IMR-90 (cell line): Measurements from ENCODE around the gene IQCK. TPM values are rescaled to one million over a fixed set of nuclear protein-coding genes. Genes with fewer than 3 reads are reported as not detected.

ENCODE experiments used
- ATAC-seq: fragments of 200-7000 bp; cut with Tn5 transposase; 2 replicates; pipeline ENCODE4 v1.9.1; 2020; ENCODE audit warnings: low read depth, mild to moderate bottlenecking, moderate library complexity
- BruUV-seq: library from RNA; stranded (reverse); fragments of 400-500 nt; replicated peaks from 2 replicates; lab custom pipeline; 2021; lab: Mats Ljungman, UMichigan
- CTCF ChIA-PET: fragments of 300-600 bp; formaldehyde crosslinking; extraction: SDS; loops from one replicate; lab custom pipeline; 2021; ENCODE audit warnings: antibody characterized with exemption; lab: Yijun Ruan, JAX
- POLR2A ChIA-PET: fragments of 300-600 bp; sonication (Branson Sonifier 250); formaldehyde crosslinking; loops from one replicate; lab custom pipeline; 2022; ENCODE audit warnings: antibody characterized with exemption; ENCODE audit not compliant: unreplicated experiment; lab: Charles Lee
- DNase-seq: peaks from one replicate; pipeline ENCODE4 v3.0.0; 2013
- H2AFZ ChIP-seq: replicated peaks from 2 replicates; pipeline ENCODE3; 2013; ENCODE audit warnings: low read length, mild to moderate bottlenecking; ENCODE audit not compliant: poor library complexity
- H2AK5ac ChIP-seq: 2 replicates; pipeline ENCODE4 v1.6.1; 2013; ENCODE audit warnings: low read depth, low read length, inconsistent platforms
- H2AK9ac ChIP-seq: replicated peaks from 2 replicates; pipeline ENCODE3; 2013; ENCODE audit warnings: mild to moderate bottlenecking, low read depth, low read length, moderate library complexity; ENCODE audit not compliant: poor library complexity
- H2BK120ac ChIP-seq: 2 replicates; pipeline ENCODE4 v1.6.1; 2013; ENCODE audit warnings: low read depth, low read length, inconsistent platforms
- H2BK15ac ChIP-seq: 3 replicates; pipeline ENCODE4 v1.6.1; 2013; ENCODE audit warnings: low read depth, low read length, inconsistent platforms
- H2BK20ac ChIP-seq: 2 replicates; pipeline ENCODE4 v1.6.1; 2013; ENCODE audit warnings: low read depth, mild to moderate bottlenecking, inconsistent platforms, low read length, moderate library complexity
- H2BK5ac ChIP-seq: 2 replicates; pipeline ENCODE4 v1.6.1; 2013; ENCODE audit warnings: mild to moderate bottlenecking, low read depth, low read length, inconsistent platforms; ENCODE audit not compliant: poor library complexity, severe bottlenecking
- H3K14ac ChIP-seq: replicated peaks from 2 replicates; pipeline ENCODE4 v1.6.1; 2013; ENCODE audit warnings: low read depth, low read length, inconsistent platforms
- H3K18ac ChIP-seq: 2 replicates; pipeline ENCODE4 v1.6.1; 2013; ENCODE audit warnings: low read depth, low read length, control low read depth
- H3K23ac ChIP-seq: 2 replicates; pipeline ENCODE4 v1.6.1; 2013; ENCODE audit warnings: low read depth, low read length, inconsistent platforms
- H3K27ac ChIP-seq: 2 replicates; pipeline ENCODE4 v1.5.1; 2013; ENCODE audit warnings: mild to moderate bottlenecking, control low read depth, low read length; ENCODE audit not compliant: insufficient read depth
- H3K27me3 ChIP-seq: 2 replicates; pipeline ENCODE4 v1.6.1; 2013; ENCODE audit warnings: low read length; ENCODE audit not compliant: control insufficient read depth, insufficient read depth
- H3K36me3 ChIP-seq: 2 replicates; pipeline ENCODE4 v1.6.1; 2013; ENCODE audit warnings: low read length, mixed read lengths; ENCODE audit not compliant: control insufficient read depth, insufficient read depth
- H3K4ac ChIP-seq: 2 replicates; pipeline ENCODE4 v1.6.1; 2013; ENCODE audit warnings: low read depth, low read length, inconsistent platforms
- H3K4me1 ChIP-seq: 2 replicates; pipeline ENCODE4 v1.6.1; 2013; ENCODE audit warnings: low read length, mixed read lengths; ENCODE audit not compliant: control insufficient read depth, insufficient read depth
- H3K4me2 ChIP-seq: 2 replicates; pipeline ENCODE4 v1.6.1; 2013; ENCODE audit warnings: low read depth, mild to moderate bottlenecking, control low read depth, low read length, moderate library complexity
- H3K4me3 ChIP-seq: 2 replicates; pipeline ENCODE4 v1.5.1; 2013; ENCODE audit warnings: low read depth, mild to moderate bottlenecking, control low read depth, low read length, moderate library complexity; ENCODE audit not compliant: insufficient read depth
- H3K56ac ChIP-seq: 2 replicates; pipeline ENCODE4 v1.6.1; 2013; ENCODE audit warnings: low read length, inconsistent platforms; ENCODE audit not compliant: insufficient read depth; ENCODE audit errors: extremely low read depth
- H3K79me1 ChIP-seq, 2 experiments: 2 replicates each; pipeline ENCODE4 v1.6.1; 2013; ENCODE audit warnings: low read length in 2 of 2, inconsistent platforms in 1 of 2, low read depth in 1 of 2
- H3K9ac ChIP-seq: 2 replicates; pipeline ENCODE4 v1.6.1; 2013; ENCODE audit warnings: low read depth, low read length, control low read depth
- H3K9me1 ChIP-seq: 2 replicates; pipeline ENCODE4 v1.6.1; 2013; ENCODE audit warnings: low read length, inconsistent platforms; ENCODE audit not compliant: insufficient read depth
- H3K9me3 ChIP-seq: 2 replicates; pipeline ENCODE4 v1.6.1; 2013; ENCODE audit warnings: low read length; ENCODE audit not compliant: control insufficient read depth, insufficient read depth
- H4K20me1 ChIP-seq: 2 replicates; pipeline ENCODE4 v1.6.1; 2013; ENCODE audit warnings: low read length, inconsistent platforms; ENCODE audit not compliant: insufficient read depth
- H4K5ac ChIP-seq: 2 replicates; pipeline ENCODE4 v1.6.1; 2013; ENCODE audit warnings: mild to moderate bottlenecking, low read depth, low read length, control low read depth
- H4K8ac ChIP-seq, 2 experiments: 2 replicates each; pipeline ENCODE4 v1.6.1; 2013; ENCODE audit warnings: low read depth in 2 of 2, low read length in 2 of 2, control low read depth in 1 of 2, inconsistent platforms in 1 of 2
- H4K91ac ChIP-seq: 2 replicates; pipeline ENCODE4 v1.6.1; 2013; ENCODE audit warnings: low read depth, low read length, inconsistent platforms; ENCODE audit not compliant: insufficient read depth
- BHLHE40 ChIP-seq: fragments of 150-350 bp; IDR thresholded peaks from 2 replicates; pipeline ENCODE4 v1.6.1; 2016; ENCODE audit warnings: mild to moderate bottlenecking, low read depth, low read length
- CEBPB ChIP-seq: IDR thresholded peaks from 2 replicates; pipeline ENCODE4 v1.6.1; 2012; ENCODE audit warnings: low read depth, low read length, improper control_type of control experiment
- CHD1 ChIP-seq: IDR thresholded peaks from 2 replicates; pipeline ENCODE4 v1.6.1; 2012; ENCODE audit warnings: low read depth, low read length, improper control_type of control experiment
- CTCF ChIP-seq: conservative IDR thresholded peaks from 2 replicates; pipeline ENCODE4 v1.5.1; 2012; ENCODE audit warnings: mild to moderate bottlenecking, low read depth, low read length, improper control_type of control experiment
- FOS ChIP-seq: fragments of 150-350 bp; IDR thresholded peaks from 2 replicates; pipeline ENCODE4 v1.6.1; 2016; ENCODE audit warnings: low read depth, low read length
- MAFK ChIP-seq: IDR thresholded peaks from 2 replicates; pipeline ENCODE4 v1.6.1; 2012; ENCODE audit warnings: low read depth, low read length, improper control_type of control experiment
- MXI1 ChIP-seq: IDR thresholded peaks from 2 replicates; pipeline ENCODE4 v1.6.1; 2012; ENCODE audit warnings: low read depth, mild to moderate bottlenecking, low read length, moderate library complexity, borderline replicate concordance
- POLR2A ChIP-seq: IDR thresholded peaks from 2 replicates; pipeline ENCODE4 v1.6.1; 2012; ENCODE audit warnings: mild to moderate bottlenecking, low read depth, low read length
- RAD21 ChIP-seq: IDR thresholded peaks from 2 replicates; pipeline ENCODE4 v1.6.1; 2012; ENCODE audit warnings: low read length, improper control_type of control experiment
- RCOR1 ChIP-seq: IDR thresholded peaks from 2 replicates; pipeline ENCODE4 v1.6.1; 2012; ENCODE audit warnings: mild to moderate bottlenecking, low read length, improper control_type of control experiment; ENCODE audit not compliant: insufficient replicate concordance
- RFX5 ChIP-seq: IDR thresholded peaks from 2 replicates; pipeline ENCODE4 v1.8.0; 2012; ENCODE audit warnings: low read depth, mild to moderate bottlenecking, low read length, moderate library complexity
- SMC3 ChIP-seq: fragments of 150-350 bp; IDR thresholded peaks from 2 replicates; pipeline ENCODE4 v1.6.1; 2016; ENCODE audit warnings: low read depth, mild to moderate bottlenecking, antibody characterized with exemption, low read length, moderate library complexity
- USF2 ChIP-seq: fragments of 150-350 bp; IDR thresholded peaks from 2 replicates; pipeline ENCODE4 v1.6.1; 2017; ENCODE audit warnings: mild to moderate bottlenecking, antibody characterized with exemption, low read length, low read depth
- WGBS, 2 experiments: methylation state at CpG; one replicate each; pipeline versions ENCODE4 v1.1.5 to v1.1.7; 2013; ENCODE audit warnings: missing lambda C conversion rate in 2 of 2; ENCODE audit not compliant: insufficient read length in 1 of 2; ENCODE audit errors: extremely low coverage in 2 of 2; 5-methylcytosine and 5-hydroxymethylcytosine counted together
- dilution Hi-C: fragments of 300-500 bp; cut with HindIII; formaldehyde crosslinking; loops from one replicate; pipeline ENCODE4 v1.14.3; 2018; ENCODE audit warnings: low sequenced_read_pairs; ENCODE audit not compliant: unreplicated experiment
- in situ Hi-C: fragments of 300-500 bp; cut with MboI; formaldehyde crosslinking; loops from 3 replicates; pipeline ENCODE4 v1.14.3; 2019; ENCODE audit warnings: low sequenced_read_pairs, inconsistent platforms, mixed read lengths
- intact Hi-C: fragments of 100-400 bp; cut with micrococcal nuclease; formaldehyde crosslinking; loops from 2 replicates; pipeline ENCODE4 v1.10.0; 2022
- polyA plus RNA-seq, 3 experiments: library from polyadenylated mRNA; depleted of rRNA; stranded (reverse); fragments of >200 nt; gene quantifications; 2 replicates each; pipeline ENCODE4 v1.2.3, GENCODE V29; 2012; ENCODE audit warnings: low replicate concordance in 1 of 3
- total RNA-seq: library from RNA; depleted of rRNA; stranded (reverse); fragments of >200 nt; gene quantifications from 2 replicates; pipeline ENCODE4 v1.2.3, GENCODE V29; 2012

IQCK gene
- total and polyA plus RNA-seq, 2 of the 4 experiments (the other 2 are of a cell fraction) = 4.1 to 5.4 TPM

GRCh38 chr16:19878757-19879156, 160.7 kb downstream of the IQCK start:
- no peak overlapping the region for H3K4me3 ChIP-seq

More at GRCh38 chr16:19878757-19879156, 160.7 kb downstream of the IQCK start:
- Histone ChIP-seq H3K36me3 (no peaks in the 10 kb centered on the region), H2BK5ac (no peak overlapping the region), H3K9me3 (no peaks in the 10 kb centered on the region), H2AK5ac (0 out of 2 replicates have a peak overlapping the region, but pooled peaks have one; percentile 5), H3K4me2 (no peak overlapping the region), H3K79me1 (peaks cover 0 to 8% of the 10 kb centered on the region in 2 experiments; a peak in 1 of 4 replicates), H2BK120ac (no peak overlapping the region), H4K91ac (no peak overlapping the region), H3K18ac (no peak overlapping the region), H2BK15ac (no peak overlapping the region), H4K20me1 (no peaks in the 10 kb centered on the region), H2AFZ (no peak overlapping the region), H3K14ac (no peak overlapping the region), H3K23ac (no peak overlapping the region), H3K9ac (no peak overlapping the region), H4K8ac (no peak overlapping the region), H3K27me3 (peaks cover 6% of the 10 kb centered on the region), H3K4me1 (peaks cover 2% of the 10 kb centered on the region; the same call in 1 of the 2 replicates), H2BK20ac (no peak overlapping the region), H3K27ac (no peak overlapping the region), H3K4ac (no peak overlapping the region), H3K56ac (no peak overlapping the region), H3K9me1 (peaks cover 5% of the 10 kb centered on the region), H4K5ac (no peak overlapping the region), H2AK9ac (no peak overlapping the region)
- dilution Hi-C loops (loop anchor here (25.0 kb wide), 1 partner anchor 266 kb away; no protein-coding TSS in a partner anchor), intact Hi-C loops (no loop called here), in situ Hi-C loops (loop anchor here (25.0 kb wide), 1 partner anchor 766 kb away; the partner anchor contains the start of gene ITPRIPL2)
- ChIA-PET POLR2A (no interaction called here), CTCF (no interaction called here)
- no peak for DNase-seq
- ATAC-seq = no peak
- no CpG with 5 or more reads among the region's 11 CpGs for WGBS, 2 experiments
- TF ChIP-seq FOS (no peak), RAD21 (no peak), CHD1 (no peak), BHLHE40 (no peak), CTCF (no peak), USF2 (no peak), SMC3 (no peak), RCOR1 (no peak), CEBPB (no peak), RFX5 (no peak), MAFK (no peak), MXI1 (no peak), POLR2A (no peak)
- BruUV-seq = no TSS peak
